Activated CD4-positive, CD25-positive, alpha-beta regulatory T cell treated with anti-CD3 and anti-CD28 coated beads, Interleukin-2, amount 50 U/mL, for 72 hours (primary cell): ENCODE measurements around the gene TK1.

Experiments used
- DNase-seq: peaks from one replicate; pipeline ENCODE4 v3.0.0; 2021

Gene TK1

GRCh38 chr17:78219396-78220150, 32.7 kb upstream of the TK1 start:
- DNase-seq, result no peak

GRCh38 chr17:78214706-78215061, 27.8 kb upstream of the TK1 start:
- DNase-seq, result no peak

- peak; percentile 95 for DNase-seq
Measured at GRCh38 chr17:78214016-78214705, 27.3 kb upstream of the TK1 start, which contains the start of gene BIRC5. TSS of gene BIRC5 (plus strand) at chr17:78214253. CDS start at chr17:78214317, 64 bp downstream.

DNA sequence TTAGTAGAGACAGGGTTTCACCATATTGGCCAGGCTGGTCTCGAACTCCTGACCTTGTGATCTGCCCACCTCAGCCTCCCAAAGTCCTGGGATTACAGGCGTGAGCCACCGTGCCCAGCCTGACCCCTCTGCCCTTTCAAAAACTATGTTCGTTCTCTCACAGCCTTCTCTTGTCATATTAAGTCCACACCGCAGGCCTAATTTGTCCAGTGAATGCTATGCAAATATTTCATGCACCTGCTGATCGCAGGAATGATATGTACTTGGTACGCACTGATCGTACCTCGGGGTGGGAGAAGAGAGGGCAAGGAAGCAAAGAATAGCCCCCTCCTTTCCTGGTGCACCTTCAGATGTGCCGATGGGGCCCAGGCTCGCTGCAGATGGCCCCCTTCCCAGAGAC, 24.2 kb upstream of the TK1 start:
- DNase-seq, result no peak

DNA sequence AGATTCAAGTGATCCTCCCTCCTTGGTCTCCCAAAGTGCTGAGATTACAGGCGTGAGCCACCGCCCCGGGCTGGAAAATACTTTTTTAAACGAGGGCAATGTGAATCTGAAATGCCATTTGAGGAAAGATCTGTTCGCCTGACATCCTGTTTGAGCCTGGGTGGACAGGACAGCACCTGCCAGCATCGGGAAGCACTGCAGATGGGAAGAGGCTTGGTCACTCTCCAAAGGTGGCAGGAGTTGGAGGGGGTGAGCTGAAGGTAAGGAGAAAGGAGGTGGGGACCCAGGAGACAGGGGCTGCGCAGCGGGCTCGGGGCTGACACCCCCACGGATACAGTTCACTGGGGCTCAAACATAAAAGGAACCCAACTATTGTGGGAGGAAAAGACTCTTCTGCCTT, 23.3 kb upstream of the TK1 start:
- DNase-seq, result no peak

DNA sequence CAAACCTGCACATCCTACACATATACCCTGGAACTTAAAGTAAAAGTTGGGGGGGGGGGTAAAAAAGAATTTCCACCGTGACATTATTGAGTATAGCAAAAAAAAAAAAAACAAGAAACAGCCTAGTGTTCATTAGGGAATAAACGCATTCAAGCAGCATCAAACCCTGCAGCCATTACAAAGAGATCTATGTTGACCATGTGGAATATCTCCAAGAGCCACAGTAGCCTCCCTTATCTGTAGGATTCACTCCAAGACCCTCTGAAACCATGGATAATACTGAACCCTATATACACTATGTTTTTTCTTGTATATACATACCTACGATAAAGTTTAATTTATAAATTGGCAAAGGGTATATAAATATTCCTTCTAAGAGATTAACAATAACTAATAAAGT, 21.6 kb upstream of the TK1 start:
- DNase-seq, result no peak

GRCh38 chr17:78206298-78206697, 19.4 kb upstream of the TK1 start:
- no peak for DNase-seq

DNA sequence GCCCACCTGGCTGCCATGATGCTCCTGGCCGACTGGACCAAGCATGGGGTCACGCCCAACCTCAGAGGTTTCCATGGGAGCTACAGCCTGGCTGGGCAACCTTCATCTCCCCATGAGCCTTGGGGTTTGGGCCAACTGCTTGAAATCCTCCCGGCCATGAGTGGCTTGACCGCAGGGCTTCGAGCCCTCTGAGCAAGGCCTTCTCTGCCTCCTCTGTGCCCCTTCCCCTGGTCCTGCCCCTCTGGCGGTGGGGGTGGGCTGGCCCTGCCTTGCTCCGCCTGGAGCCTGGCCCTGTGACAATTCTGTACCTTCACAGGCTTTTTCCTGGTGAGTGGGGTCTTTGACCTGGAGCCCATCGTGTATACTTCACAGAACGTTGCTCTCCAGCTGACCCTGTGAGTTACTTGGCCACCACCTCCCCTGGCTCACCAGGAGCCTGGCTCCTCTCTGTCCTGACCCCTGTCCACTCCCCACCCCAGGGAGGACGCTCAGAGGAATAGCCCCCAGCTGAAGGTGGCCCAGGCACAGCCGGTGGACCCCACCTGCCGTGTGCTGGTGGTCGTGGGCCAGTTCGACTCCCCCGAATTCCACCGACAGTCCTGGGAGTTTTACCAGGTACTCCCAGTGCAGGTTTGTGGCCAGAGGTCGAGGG, 18.4 kb upstream of the TK1 start:
- DNase-seq, result no peak

- no peak for DNase-seq
Measured at GRCh38 chr17:78204387-78205123, 17.7 kb upstream of the TK1 start.

GRCh38 chr17:78202666-78203065, 15.8 kb upstream of the TK1 start:
- no peak for DNase-seq

GRCh38 chr17:78200451-78200850, 13.6 kb upstream of the TK1 start:
- DNase-seq, result no peak

DNA sequence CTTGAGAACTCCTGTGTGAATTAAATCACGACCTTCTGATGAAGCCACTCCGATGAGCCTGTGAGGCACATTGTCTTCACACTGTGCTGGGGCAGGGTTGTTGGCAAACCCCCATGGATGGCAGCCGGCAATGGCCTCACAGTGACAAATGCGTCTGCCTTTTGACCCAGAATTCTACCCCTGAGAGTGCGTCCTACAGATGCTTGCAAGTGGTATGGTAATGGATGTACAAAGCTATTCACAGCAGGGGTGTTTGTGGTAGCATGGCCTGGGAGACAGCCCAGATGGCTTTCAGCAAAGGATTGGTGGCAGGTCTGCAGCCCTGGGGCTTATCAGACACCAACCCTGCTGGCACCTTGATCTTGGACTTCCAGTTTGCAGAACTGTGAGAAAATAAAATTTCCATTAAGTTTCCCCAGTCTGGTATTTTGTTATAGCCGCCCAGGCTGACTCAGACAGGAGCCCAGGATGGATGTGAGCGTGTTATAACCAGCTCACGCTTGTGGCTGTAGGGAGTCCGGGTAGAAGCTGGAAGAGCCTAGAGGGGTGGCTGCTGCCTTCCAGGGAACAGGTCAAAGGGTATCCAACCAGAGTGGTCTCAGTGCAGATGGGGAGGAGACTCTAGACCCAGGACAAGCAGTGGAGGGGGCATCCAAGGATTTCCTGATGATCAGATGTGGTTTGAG, 10.4 kb upstream of the TK1 start:
- no peak for DNase-seq

GRCh38 chr17:78196716-78197115, 9.9 kb upstream of the TK1 start:
- no peak for DNase-seq

GRCh38 chr17:78185981-78186691, 716 bp downstream of the TK1 start:
- no peak for DNase-seq

DNA sequence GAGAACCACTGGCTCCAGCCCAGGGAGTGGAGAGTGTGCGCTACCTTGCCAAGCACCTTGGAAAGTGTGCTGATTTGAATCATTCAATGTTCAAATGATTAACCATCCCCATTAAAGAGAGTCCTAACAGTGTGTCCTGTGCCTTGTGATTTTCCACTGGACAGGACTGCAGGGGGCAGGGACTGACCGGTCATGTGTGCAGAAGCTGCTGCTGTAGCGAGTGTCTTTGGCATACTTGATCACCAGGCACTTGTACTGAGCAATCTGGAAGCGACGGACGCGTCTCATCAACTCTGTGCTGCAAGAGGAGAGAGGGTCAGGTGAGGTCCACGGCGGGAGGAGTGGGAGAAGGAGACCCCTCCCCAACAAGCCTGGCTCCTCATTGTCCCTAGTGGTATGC, 2.0 kb downstream of the TK1 start:
- no peak for DNase-seq

DNA sequence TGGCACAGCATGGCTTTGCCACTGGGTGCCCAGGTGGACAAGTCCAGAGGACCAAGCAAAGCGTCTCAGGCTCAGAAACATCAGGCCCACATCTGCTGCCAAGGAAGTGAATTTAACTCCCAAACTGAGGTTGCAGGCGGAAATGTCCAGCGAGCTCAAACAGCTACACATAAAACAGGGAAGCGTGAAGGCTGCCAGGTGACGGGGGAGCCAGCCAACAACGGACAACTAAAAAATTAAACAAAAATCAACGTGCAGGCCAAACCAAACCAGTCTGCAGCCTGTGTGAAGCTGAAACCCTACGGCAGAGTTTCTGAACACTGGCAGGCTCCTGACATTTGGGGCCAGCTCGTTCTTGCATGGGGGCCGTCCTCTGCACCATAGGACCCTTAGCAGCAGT, 2.5 kb downstream of the TK1 start:
- no peak for DNase-seq

DNA sequence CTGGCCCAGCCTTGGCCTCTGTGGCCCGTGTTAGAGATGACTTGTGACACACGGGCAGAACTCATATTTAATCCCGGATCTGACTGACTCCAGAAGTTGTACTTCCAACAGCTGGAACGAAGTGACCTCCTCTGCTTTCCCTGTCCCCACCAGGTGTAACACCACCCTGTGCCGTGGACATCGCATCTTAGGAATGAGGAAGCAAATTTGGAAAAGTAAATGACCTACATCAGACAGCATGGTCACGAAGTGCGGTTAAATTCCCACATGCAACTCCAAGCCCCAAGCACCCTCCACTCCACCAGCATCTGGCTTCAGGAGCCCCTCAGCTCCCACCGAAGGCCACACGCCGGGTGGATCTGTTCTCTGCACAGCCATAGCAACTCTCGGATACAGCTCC, 2.9 kb downstream of the TK1 start:
- no peak for DNase-seq

DNA sequence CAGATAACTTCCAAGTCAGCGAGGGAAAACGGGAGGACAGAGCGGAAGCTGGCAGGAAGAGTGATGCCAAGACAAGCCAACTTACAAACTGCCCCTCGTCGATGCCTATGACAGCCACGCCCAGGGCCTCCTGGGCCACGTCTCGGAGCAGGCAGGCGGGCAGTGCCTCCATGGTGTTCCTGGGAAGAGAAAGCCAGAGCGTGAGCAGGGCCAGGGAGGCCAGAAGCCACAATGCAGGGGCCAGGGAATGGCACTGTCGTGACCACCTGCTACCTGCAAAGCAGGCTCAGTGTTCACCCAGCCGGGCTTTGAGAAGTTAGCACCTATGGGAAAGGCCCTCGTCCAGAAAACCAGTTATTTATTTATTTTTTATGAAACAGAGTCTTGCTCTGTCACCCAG, 4.3 kb downstream of the TK1 start:
- no peak for DNase-seq

- no peak for DNase-seq
Measured at GRCh38 chr17:78180508-78180907, 6.3 kb downstream of the TK1 start.

- DNase-seq, result no peak
Measured at GRCh38 chr17:78180083-78180482, 6.8 kb downstream of the TK1 start.

GRCh38 chr17:78179372-78179771, 7.5 kb downstream of the TK1 start:
- DNase-seq, result no peak

DNA sequence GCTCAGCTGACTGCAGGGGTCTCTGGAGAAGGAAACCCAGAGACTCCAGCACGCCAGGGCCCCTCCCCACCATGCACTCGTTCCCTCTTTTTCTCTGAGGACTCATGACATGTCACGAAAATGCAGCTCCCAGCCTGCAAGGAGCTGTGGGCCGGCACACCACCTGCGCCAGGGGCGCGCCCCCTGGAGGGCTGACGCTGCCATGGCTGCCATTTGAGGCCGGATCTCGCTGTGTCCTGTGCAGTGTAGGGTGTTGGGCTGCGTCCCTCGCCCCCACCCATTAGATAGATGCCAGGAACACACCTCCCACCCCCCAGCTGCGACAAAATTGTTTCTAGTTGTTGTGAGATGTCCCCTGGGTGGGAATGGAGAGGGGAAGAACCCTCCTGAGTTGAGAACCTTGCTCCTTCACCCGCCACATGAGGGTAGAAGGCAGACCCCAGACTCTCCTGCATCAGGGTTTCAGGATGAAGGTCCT, 10.3 kb downstream of the TK1 start:
- peak; percentile 82 for DNase-seq
